MM.1S (cell line): Measurements from ENCODE around the gene SNAI3.

Experiments used
- EZH2 ChIP-seq: fragments of 300-600 bp; sonication (generic); optimal IDR thresholded peaks from 2 replicates; pipeline ENCODE3; 2017; ENCODE audit warnings: low read depth, mild to moderate bottlenecking, antibody characterized with exemption, low read length, mixed read lengths
- EZH2phosphoT487 ChIP-seq: fragments of 300-600 bp; sonication (generic); IDR thresholded peaks from 2 replicates; pipeline ENCODE4 v1.6.1; 2018; ENCODE audit warnings: antibody characterized with exemption, low read length
- TF ChIP-seq, protein P1 (sequence below): fragments of 300-600 bp; sonication (generic); IDR thresholded peaks from 2 replicates; pipeline ENCODE4 v1.5.1; 2016; ENCODE audit warnings: antibody characterized with exemption, low read length, mixed read lengths

DNA sequence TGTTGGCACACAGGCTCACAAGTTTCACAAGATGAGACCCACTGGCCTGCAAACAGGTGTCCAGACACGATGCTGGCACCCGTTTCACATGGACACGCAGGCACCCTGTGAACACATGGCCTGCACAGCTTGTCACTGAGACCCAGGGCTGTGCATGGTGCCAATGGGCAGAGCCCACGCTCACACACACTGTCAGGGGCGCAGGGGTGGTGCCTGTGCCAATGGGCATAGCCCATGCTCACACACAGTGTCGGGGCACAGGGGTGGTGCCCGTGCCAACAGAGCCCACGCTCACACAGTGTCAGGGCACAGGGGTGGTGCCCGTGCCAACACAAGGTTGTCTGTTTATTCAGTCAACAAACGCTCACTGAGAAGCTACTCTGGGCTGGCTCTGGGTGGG, 49.3 kb upstream of the SNAI3 start:
- TF ChIP-seq, protein P1, sequence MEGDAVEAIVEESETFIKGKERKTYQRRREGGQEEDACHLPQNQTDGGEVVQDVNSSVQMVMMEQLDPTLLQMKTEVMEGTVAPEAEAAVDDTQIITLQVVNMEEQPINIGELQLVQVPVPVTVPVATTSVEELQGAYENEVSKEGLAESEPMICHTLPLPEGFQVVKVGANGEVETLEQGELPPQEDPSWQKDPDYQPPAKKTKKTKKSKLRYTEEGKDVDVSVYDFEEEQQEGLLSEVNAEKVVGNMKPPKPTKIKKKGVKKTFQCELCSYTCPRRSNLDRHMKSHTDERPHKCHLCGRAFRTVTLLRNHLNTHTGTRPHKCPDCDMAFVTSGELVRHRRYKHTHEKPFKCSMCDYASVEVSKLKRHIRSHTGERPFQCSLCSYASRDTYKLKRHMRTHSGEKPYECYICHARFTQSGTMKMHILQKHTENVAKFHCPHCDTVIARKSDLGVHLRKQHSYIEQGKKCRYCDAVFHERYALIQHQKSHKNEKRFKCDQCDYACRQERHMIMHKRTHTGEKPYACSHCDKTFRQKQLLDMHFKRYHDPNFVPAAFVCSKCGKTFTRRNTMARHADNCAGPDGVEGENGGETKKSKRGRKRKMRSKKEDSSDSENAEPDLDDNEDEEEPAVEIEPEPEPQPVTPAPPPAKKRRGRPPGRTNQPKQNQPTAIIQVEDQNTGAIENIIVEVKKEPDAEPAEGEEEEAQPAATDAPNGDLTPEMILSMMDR = no peak
- TF ChIP-seq EZH2 (no peak), EZH2phosphoT487 (no peak)
